HepG2 (cell line): Measurements from ENCODE around the gene CHTF18. TPM values are rescaled to one million over a fixed set of nuclear protein-coding genes. Genes with fewer than 3 reads are reported as not detected.

Source experiments
- GATAD1 ChIP-seq: IDR thresholded peaks from 2 replicates; pipeline ENCODE4 v1.6.1; 2016; ENCODE audit warnings: missing genetic modification reagents, missing compliant biosample characterization
- HDAC1 ChIP-seq: sonication (generic); formaldehyde crosslinking; IDR thresholded peaks from 2 replicates; pipeline ENCODE4 v1.5.1; 2020; ENCODE audit warnings: mild to moderate bottlenecking, missing genetic modification reagents
- IRX3 ChIP-seq: sonication (generic); formaldehyde crosslinking; IDR thresholded peaks from 2 replicates; pipeline ENCODE4 v1.8.1; 2023; ENCODE audit warnings: mild to moderate bottlenecking, low read depth, missing genetic modification reagents, borderline replicate concordance
- KDM5B ChIP-seq: sonication (generic); formaldehyde crosslinking; IDR thresholded peaks from 2 replicates; pipeline ENCODE4 v1.4.0; 2020; ENCODE audit warnings: missing genetic modification reagents, mild to moderate bottlenecking, borderline replicate concordance
- PHF8 ChIP-seq: sonication (generic); formaldehyde crosslinking; IDR thresholded peaks from 2 replicates; pipeline ENCODE4 v1.5.0; 2020; ENCODE audit warnings: missing genetic modification reagents
- SALL1 ChIP-seq: sonication (generic); formaldehyde crosslinking; IDR thresholded peaks from 2 replicates; pipeline ENCODE4 v1.8.0; 2022; ENCODE audit warnings: mild to moderate bottlenecking, missing genetic modification reagents
- SAP130 ChIP-seq: IDR thresholded peaks from 2 replicates; pipeline ENCODE4 v1.6.1; 2016; ENCODE audit warnings: low read depth
- ZKSCAN1 ChIP-seq: fragments of 150-350 bp; IDR thresholded peaks from 2 replicates; pipeline ENCODE4 v1.6.1; 2014; ENCODE audit warnings: low read length
- ZNF468 ChIP-seq: sonication (generic); formaldehyde crosslinking; IDR thresholded peaks from 2 replicates; pipeline ENCODE4 v1.8.0; 2022; ENCODE audit warnings: mild to moderate bottlenecking, moderate library complexity, missing genetic modification reagents
- ZNF616 ChIP-seq: sonication (generic); formaldehyde crosslinking; IDR thresholded peaks from 2 replicates; pipeline ENCODE4 v1.5.0; 2020; ENCODE audit warnings: low read depth, mild to moderate bottlenecking, missing genetic modification reagents
- ZNF776 ChIP-seq: sonication (generic); formaldehyde crosslinking; IDR thresholded peaks from 2 replicates; pipeline ENCODE4 v1.4.0; 2020; ENCODE audit warnings: mild to moderate bottlenecking, missing genetic modification reagents
- polyA plus RNA-seq, 8 experiments: library from polyadenylated mRNA; depleted of rRNA in 3 of 8; stranded (reverse) in 7 of 8; unstranded in 1 of 8; fragments of >200 nt; fragmentation: Illumina TruSeq in 4 of 8; extraction: Trizol in 4 of 8; gene quantifications; 2 replicates each; pipeline versions ENCODE4 v1.2.1 to v1.2.3, GENCODE V29; 2011 to 2016; ENCODE audit warnings: low read depth in 4 of 8, missing spikeins in 1 of 8, mixed read lengths in 1 of 8; ENCODE audit not compliant: insufficient read depth in 1 of 8
- total RNA-seq, 5 experiments: library from RNA; depleted of rRNA; stranded (reverse); fragments of >200 nt; fragmentation: Illumina TruSeq; extraction: Trizol; gene quantifications; 2 replicates each; pipeline ENCODE4 v1.2.3, GENCODE V29; 2016; ENCODE audit warnings: low read depth in 1 of 5
- TF ChIP-seq, protein P1 (sequence below): IDR thresholded peaks from 2 replicates; pipeline ENCODE4 v1.6.1; 2012; ENCODE audit warnings: inconsistent platforms
- TF ChIP-seq, protein P2 (sequence below): sonication (generic); formaldehyde crosslinking; IDR thresholded peaks from 2 replicates; pipeline ENCODE4 v1.4.0; 2020; ENCODE audit warnings: mild to moderate bottlenecking, missing genetic modification reagents
- TF ChIP-seq, protein P3 (sequence below): fragments of 450-650 bp; IDR thresholded peaks from 2 replicates; pipeline ENCODE4 v1.6.1; 2017
- TF ChIP-seq, protein P4 (sequence below): sonication (generic); formaldehyde crosslinking; IDR thresholded peaks from 2 replicates; pipeline ENCODE4 v1.9.0; 2021; ENCODE audit warnings: missing genetic modification reagents, mild to moderate bottlenecking, borderline replicate concordance
- TF ChIP-seq, protein P5 (sequence below): sonication (generic); formaldehyde crosslinking; IDR thresholded peaks from 2 replicates; pipeline ENCODE4 v1.5.0; 2020; ENCODE audit warnings: missing genetic modification reagents, mild to moderate bottlenecking, borderline replicate concordance
- TF ChIP-seq, protein P6 (sequence below): sonication (generic); formaldehyde crosslinking; IDR thresholded peaks from 2 replicates; pipeline ENCODE4; 2020; ENCODE audit warnings: missing genetic modification reagents, mild to moderate bottlenecking, borderline replicate concordance
- TF ChIP-seq, protein P7 (sequence below): sonication (generic); formaldehyde crosslinking; IDR thresholded peaks from 2 replicates; pipeline ENCODE4 v1.9.0; 2022; ENCODE audit warnings: missing genetic modification reagents, mild to moderate bottlenecking, borderline replicate concordance
- TF ChIP-seq, protein P8 (sequence below): sonication (generic); formaldehyde crosslinking; IDR thresholded peaks from 2 replicates; pipeline ENCODE4 v1.4.0; 2020; ENCODE audit warnings: mild to moderate bottlenecking, missing genetic modification reagents

The CHTF18 gene
- total and polyA plus RNA-seq, 2 of the 13 experiments (the other 11 are each of a cell fraction or from before 2014, with no cell fraction given): 8.6 to 22.9 TPM

DNA sequence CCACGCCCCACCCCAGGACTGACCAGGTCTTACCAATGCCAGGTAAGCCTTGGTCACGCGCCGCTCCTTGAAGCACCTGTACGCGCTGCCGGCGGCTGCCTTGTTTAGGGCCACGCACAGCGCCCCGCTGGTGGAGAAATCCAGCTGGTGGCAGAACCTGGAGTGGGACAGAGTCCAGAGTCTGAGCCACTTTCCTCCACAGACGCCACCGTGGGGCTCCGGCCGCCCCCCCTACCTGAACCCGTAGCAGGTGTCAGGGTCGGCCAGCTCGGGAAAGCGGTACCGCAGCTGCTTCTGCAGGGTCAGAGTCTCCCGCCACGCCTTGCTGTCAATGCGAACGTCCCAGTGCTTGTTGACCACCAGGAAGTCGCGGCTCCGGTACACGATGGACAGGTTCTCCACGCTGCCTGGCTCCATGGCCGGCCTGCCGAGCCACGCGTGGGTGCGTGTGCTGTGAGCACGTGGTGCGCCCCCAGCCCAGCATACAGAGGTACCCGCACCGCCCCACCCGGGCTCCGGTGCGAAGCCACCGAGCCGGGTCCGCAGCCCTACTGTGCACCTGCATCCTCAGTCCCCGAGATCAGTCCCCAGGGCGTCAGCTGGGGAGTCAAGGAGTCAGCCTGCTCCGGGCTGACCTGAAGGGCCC is 976 bp upstream of the CHTF18 start (continued):
- TF ChIP-seq KDM5B (CRISPR knock-in tag) (0 out of 2 replicates have a peak, but pooled peaks have one; percentile 45), ZKSCAN1 (peak; percentile 72), IRX3 (CRISPR knock-in tag) (no peak), PHF8 (CRISPR knock-in tag) (peak; percentile 8; the same call in 1 of the 2 replicates), SAP130 (CRISPR knock-in tag) (peak; percentile 9; the same call in 1 of the 2 replicates), HDAC1 (CRISPR knock-in tag) (0 out of 2 replicates have a peak, but pooled peaks have one; percentile 49), ZNF468 (CRISPR knock-in tag) (peak; percentile 46; the same call in 1 of the 2 replicates), SALL1 (CRISPR knock-in tag) (peak; percentile 17), GATAD1 (CRISPR knock-in tag) (no peak), ZNF616 (CRISPR knock-in tag) (0 out of 2 replicates have a peak, but pooled peaks have one; percentile 45), ZNF776 (CRISPR knock-in tag) (no peak)
- TF ChIP-seq, protein P1, sequence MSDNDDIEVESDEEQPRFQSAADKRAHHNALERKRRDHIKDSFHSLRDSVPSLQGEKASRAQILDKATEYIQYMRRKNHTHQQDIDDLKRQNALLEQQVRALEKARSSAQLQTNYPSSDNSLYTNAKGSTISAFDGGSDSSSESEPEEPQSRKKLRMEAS: peak; percentile 40; the same call in 1 of the 2 replicates
- TF ChIP-seq, protein P2, sequence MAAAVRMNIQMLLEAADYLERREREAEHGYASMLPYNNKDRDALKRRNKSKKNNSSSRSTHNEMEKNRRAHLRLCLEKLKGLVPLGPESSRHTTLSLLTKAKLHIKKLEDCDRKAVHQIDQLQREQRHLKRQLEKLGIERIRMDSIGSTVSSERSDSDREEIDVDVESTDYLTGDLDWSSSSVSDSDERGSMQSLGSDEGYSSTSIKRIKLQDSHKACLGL (CRISPR knock-in tag): peak; percentile 13; the same call in 1 of the 2 replicates
- TF ChIP-seq, protein P3, sequence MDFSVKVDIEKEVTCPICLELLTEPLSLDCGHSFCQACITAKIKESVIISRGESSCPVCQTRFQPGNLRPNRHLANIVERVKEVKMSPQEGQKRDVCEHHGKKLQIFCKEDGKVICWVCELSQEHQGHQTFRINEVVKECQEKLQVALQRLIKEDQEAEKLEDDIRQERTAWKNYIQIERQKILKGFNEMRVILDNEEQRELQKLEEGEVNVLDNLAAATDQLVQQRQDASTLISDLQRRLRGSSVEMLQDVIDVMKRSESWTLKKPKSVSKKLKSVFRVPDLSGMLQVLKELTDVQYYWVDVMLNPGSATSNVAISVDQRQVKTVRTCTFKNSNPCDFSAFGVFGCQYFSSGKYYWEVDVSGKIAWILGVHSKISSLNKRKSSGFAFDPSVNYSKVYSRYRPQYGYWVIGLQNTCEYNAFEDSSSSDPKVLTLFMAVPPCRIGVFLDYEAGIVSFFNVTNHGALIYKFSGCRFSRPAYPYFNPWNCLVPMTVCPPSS: no peak
- TF ChIP-seq, protein P4, sequence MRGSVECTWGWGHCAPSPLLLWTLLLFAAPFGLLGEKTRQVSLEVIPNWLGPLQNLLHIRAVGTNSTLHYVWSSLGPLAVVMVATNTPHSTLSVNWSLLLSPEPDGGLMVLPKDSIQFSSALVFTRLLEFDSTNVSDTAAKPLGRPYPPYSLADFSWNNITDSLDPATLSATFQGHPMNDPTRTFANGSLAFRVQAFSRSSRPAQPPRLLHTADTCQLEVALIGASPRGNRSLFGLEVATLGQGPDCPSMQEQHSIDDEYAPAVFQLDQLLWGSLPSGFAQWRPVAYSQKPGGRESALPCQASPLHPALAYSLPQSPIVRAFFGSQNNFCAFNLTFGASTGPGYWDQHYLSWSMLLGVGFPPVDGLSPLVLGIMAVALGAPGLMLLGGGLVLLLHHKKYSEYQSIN (CRISPR knock-in tag): no peak
- TF ChIP-seq, protein P5, sequence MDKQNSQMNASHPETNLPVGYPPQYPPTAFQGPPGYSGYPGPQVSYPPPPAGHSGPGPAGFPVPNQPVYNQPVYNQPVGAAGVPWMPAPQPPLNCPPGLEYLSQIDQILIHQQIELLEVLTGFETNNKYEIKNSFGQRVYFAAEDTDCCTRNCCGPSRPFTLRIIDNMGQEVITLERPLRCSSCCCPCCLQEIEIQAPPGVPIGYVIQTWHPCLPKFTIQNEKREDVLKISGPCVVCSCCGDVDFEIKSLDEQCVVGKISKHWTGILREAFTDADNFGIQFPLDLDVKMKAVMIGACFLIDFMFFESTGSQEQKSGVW (CRISPR knock-in tag): no peak
- TF ChIP-seq, protein P6, sequence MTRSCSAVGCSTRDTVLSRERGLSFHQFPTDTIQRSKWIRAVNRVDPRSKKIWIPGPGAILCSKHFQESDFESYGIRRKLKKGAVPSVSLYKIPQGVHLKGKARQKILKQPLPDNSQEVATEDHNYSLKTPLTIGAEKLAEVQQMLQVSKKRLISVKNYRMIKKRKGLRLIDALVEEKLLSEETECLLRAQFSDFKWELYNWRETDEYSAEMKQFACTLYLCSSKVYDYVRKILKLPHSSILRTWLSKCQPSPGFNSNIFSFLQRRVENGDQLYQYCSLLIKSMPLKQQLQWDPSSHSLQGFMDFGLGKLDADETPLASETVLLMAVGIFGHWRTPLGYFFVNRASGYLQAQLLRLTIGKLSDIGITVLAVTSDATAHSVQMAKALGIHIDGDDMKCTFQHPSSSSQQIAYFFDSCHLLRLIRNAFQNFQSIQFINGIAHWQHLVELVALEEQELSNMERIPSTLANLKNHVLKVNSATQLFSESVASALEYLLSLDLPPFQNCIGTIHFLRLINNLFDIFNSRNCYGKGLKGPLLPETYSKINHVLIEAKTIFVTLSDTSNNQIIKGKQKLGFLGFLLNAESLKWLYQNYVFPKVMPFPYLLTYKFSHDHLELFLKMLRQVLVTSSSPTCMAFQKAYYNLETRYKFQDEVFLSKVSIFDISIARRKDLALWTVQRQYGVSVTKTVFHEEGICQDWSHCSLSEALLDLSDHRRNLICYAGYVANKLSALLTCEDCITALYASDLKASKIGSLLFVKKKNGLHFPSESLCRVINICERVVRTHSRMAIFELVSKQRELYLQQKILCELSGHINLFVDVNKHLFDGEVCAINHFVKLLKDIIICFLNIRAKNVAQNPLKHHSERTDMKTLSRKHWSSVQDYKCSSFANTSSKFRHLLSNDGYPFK (CRISPR knock-in tag): peak; percentile 32; the same call in 1 of the 2 replicates
- TF ChIP-seq, protein P7, sequence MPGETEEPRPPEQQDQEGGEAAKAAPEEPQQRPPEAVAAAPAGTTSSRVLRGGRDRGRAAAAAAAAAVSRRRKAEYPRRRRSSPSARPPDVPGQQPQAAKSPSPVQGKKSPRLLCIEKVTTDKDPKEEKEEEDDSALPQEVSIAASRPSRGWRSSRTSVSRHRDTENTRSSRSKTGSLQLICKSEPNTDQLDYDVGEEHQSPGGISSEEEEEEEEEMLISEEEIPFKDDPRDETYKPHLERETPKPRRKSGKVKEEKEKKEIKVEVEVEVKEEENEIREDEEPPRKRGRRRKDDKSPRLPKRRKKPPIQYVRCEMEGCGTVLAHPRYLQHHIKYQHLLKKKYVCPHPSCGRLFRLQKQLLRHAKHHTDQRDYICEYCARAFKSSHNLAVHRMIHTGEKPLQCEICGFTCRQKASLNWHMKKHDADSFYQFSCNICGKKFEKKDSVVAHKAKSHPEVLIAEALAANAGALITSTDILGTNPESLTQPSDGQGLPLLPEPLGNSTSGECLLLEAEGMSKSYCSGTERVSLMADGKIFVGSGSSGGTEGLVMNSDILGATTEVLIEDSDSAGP (CRISPR knock-in tag): no peak
- TF ChIP-seq, protein P8, sequence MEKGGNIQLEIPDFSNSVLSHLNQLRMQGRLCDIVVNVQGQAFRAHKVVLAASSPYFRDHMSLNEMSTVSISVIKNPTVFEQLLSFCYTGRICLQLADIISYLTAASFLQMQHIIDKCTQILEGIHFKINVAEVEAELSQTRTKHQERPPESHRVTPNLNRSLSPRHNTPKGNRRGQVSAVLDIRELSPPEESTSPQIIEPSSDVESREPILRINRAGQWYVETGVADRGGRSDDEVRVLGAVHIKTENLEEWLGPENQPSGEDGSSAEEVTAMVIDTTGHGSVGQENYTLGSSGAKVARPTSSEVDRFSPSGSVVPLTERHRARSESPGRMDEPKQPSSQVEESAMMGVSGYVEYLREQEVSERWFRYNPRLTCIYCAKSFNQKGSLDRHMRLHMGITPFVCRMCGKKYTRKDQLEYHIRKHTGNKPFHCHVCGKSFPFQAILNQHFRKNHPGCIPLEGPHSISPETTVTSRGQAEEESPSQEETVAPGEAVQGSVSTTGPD: no peak
